ENCODE data around the gene JPT2. TPM values are rescaled to one million over a fixed set of nuclear protein-coding genes. Genes with fewer than 3 reads are reported as not detected.

JPT2 gene
- total RNA-seq, 3 donors from 2014 or later = 44.0 to 58.5 (median 57.3) TPM

DNA sequence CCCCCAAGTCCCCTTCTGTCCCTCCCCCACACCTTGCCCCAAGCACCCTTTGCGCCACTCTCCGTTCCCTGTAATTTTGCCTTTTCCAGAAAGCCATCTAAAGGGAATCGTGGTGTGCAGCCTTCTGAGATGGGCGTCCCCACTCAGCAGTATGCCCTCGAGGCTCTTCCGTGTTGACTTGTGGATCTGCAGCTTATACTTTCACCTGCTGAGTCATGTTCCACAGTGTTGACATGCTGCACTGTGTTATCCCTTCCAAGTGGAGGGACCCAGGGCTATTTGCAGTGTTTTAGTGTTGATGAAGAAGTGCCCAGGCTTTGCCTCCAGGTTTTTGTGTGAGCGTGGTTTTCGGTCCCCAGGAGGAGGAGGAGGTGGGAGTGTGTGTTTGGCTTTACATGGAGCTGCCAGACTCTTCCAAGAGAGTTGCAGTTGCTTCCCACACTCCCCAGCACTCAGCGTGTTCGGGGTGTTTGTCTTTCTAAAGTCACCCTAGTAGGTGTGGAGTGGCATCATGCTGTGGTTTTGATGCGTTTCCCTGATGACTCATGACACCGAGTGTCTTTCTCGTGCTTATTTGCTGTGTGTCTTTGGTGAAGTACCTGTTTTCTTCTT lies 32.1 kb upstream of the JPT2 start:
- Histone ChIP-seq H3K4me1 (ENCODE audit: low read depth) (no peaks in the 10 kb centered on the region), H3K36me3 (ENCODE audit: low read depth) (peaks cover 5% of the 10 kb centered on the region)
- intact Hi-C loops (cut with DNase I, micrococcal nuclease) = no loop called here

DNA sequence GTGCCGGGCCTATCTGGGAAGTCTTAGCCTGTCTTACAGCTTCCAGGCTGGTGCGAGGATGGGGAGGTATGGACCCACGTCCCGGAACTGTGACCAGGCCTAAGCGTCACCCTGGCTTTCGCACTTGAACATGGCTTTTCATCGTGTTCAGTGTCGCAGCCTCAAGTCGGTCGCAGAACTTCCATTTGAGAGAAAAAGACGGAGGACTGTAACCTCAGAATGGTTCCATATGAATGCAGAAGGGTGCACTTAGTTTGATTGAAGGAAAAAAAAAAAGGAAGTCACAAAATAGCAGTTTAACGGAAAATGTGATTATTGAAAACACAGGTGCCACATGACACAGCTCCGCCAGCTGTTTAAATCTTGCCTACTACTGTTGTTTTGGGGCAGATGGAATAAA lies 30.2 kb upstream of the JPT2 start:
- no peak overlapping the region for H3K4me3 ChIP-seq
- DNase-seq = no peak
- TF ChIP-seq, protein P1, sequence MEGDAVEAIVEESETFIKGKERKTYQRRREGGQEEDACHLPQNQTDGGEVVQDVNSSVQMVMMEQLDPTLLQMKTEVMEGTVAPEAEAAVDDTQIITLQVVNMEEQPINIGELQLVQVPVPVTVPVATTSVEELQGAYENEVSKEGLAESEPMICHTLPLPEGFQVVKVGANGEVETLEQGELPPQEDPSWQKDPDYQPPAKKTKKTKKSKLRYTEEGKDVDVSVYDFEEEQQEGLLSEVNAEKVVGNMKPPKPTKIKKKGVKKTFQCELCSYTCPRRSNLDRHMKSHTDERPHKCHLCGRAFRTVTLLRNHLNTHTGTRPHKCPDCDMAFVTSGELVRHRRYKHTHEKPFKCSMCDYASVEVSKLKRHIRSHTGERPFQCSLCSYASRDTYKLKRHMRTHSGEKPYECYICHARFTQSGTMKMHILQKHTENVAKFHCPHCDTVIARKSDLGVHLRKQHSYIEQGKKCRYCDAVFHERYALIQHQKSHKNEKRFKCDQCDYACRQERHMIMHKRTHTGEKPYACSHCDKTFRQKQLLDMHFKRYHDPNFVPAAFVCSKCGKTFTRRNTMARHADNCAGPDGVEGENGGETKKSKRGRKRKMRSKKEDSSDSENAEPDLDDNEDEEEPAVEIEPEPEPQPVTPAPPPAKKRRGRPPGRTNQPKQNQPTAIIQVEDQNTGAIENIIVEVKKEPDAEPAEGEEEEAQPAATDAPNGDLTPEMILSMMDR (IDR thresholded peaks at IDR 0.05) = no peak
- no peaks in the 10 kb centered on the region for H3K4me1 ChIP-seq (ENCODE audit: low read depth)
- no peaks in the 10 kb centered on the region for H3K9me3 ChIP-seq
- ATAC-seq = no peak
- intact Hi-C loops (cut with DNase I, micrococcal nuclease) = no loop called here
- peaks cover 6% of the 10 kb centered on the region for H3K36me3 ChIP-seq (ENCODE audit: low read depth)

More for the DNA sequence above, 32.1 kb upstream of the JPT2 start:
- DNase-seq = no peak
- ATAC-seq = no peak
- H3K9me3 ChIP-seq = no peaks in the 10 kb centered on the region
- TF ChIP-seq, protein P1 (IDR thresholded peaks at IDR 0.05) = no peak
- no peak overlapping the region for H3K4me3 ChIP-seq

DNA sequence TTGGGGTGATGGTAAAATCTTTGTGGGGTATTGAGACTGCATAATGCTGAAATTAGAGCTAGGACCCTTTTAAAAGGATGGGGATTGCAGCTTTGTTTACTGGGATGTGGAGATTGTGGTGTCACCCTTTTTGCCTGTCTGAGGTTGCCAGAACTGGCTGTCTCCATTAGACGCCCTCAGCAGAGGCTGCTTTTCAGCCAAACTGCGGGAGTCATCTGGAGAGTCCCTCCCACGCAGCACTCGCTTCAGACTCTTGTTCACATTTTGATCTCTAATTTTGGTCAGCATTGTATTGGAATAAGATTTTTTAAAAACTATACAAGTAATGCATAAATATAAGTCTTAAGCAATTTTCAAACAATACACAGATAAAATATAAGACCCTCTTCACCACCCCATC lies 27.9 kb upstream of the JPT2 start:
- intact Hi-C loops (cut with DNase I, micrococcal nuclease) = no loop called here
- H3K4me1 ChIP-seq (ENCODE audit: low read depth) = no peaks in the 10 kb centered on the region
- TF ChIP-seq, protein P1 (IDR thresholded peaks at IDR 0.05) = no peak
- no peaks in the 10 kb centered on the region for H3K9me3 ChIP-seq
- DNase-seq = no peak
- peaks cover 8% of the 10 kb centered on the region for H3K36me3 ChIP-seq (ENCODE audit: low read depth)
- no peak for ATAC-seq
- H3K4me3 ChIP-seq = no peak overlapping the region

DNA sequence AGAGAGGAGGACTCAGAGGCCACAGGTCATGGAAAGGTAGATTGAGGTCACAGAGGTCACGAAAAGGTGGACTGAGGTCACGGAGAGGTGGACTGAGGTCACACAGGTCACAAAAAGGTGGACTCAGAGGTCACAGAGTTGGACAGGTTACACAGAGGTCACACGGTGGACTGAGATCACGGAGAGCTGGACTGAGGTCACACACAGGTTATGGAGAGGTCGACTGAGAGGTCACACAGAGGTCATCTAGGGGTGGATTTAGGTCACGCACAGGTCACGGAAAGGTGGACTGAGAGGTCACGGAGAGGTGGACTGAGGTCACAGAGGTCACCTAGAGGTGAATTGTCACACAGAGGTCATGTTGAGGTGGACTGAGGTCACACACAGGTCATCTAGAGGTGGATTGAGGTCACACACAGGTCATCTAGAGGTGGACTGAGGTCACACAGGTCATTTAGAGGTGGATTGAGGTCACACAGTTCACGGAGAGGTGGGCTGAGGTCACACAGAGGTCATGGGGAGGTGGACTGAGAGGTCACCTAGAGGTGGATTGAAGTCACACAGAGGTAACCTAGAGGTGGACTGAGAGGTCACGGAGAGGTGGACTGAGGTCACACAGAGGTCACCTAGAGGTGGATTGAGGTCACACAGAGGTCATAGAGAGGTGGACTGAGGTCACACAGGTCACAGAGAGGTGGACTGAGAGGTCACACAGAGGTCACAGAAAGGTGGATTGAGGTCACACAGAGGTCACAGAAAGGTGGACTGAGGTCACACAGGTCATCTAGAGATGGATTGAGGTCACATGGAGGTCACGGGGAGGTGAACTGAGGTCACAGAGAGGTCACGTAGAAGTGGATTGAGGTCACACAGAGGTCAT lies 26.7 kb upstream of the JPT2 start:
- intact Hi-C loops (cut with DNase I, micrococcal nuclease) = no loop called here
- DNase-seq = no peak
- no peaks in the 10 kb centered on the region for H3K4me1 ChIP-seq (ENCODE audit: low read depth)
- TF ChIP-seq, protein P1 (IDR thresholded peaks at IDR 0.05) = no peak
- no peak overlapping the region for H3K4me3 ChIP-seq
- no peaks in the 10 kb centered on the region for H3K9me3 ChIP-seq
- peaks cover 11% of the 10 kb centered on the region for H3K36me3 ChIP-seq (ENCODE audit: low read depth)
- no peak for ATAC-seq

DNA sequence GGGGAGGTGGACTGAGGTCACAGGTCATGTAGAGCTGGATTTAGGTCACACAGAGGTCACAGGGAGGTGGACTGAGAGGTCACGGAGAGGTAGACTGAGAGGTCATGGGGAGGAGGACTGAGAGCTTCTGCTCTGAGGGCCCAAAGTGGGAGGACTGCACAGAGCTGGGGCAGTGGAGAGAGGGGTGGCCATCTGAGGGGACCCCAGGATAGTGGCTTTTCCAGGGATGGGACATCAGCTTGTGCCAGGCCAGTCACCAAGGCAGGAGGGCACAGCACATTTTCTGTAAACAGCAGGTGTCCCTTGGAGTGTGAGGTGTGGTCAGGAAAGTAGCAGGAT lies 26.1 kb upstream of the JPT2 start:
- Histone ChIP-seq H3K4me3 (no peak overlapping the region), H3K4me1 (ENCODE audit: low read depth) (no peaks in the 10 kb centered on the region), H3K9me3 (no peaks in the 10 kb centered on the region), H3K36me3 (ENCODE audit: low read depth) (peaks cover 11% of the 10 kb centered on the region)
- ATAC-seq = no peak
- TF ChIP-seq, protein P1 (IDR thresholded peaks at IDR 0.05) = no peak
- intact Hi-C loops (cut with DNase I, micrococcal nuclease) = no loop called here
- DNase-seq = no peak

Data from mucosa of descending colon (tissue), 3 donors.